Measurements from ENCODE around the gene IFT27.
A peak's percentile ranks its signal among the peaks of the same experiment; 100 is the strongest.

IFT27 gene

GRCh38 chr22:36797374-36797773 lies 21.5 kb upstream of the IFT27 start:
- no peak for DNase-seq (ENCODE audit: low read depth in 1 of 2, low spot score in 1 of 2)

- DNase-seq (ENCODE audit: low read depth in 1 of 2, low spot score in 1 of 2), result no peak
Measured at GRCh38 chr22:36796552-36797175, 20.7 kb upstream of the IFT27 start.

- DNase-seq (ENCODE audit: low read depth in 1 of 2, low spot score in 1 of 2), result no peak
Measured at GRCh38 chr22:36795633-36796032, 19.7 kb upstream of the IFT27 start.

GRCh38 chr22:36790648-36791047 lies 14.7 kb upstream of the IFT27 start:
- no peak for DNase-seq (ENCODE audit: low read depth in 1 of 2, low spot score in 1 of 2)

GRCh38 chr22:36787204-36787988 lies 11.5 kb upstream of the IFT27 start:
- no peak for DNase-seq (ENCODE audit: low read depth in 1 of 2, low spot score in 1 of 2)

GRCh38 chr22:36783743-36784142 lies 7.8 kb upstream of the IFT27 start:
- DNase-seq (ENCODE audit: low read depth in 1 of 2, low spot score in 1 of 2), result no peak

- DNase-seq (ENCODE audit: low read depth in 1 of 2, low spot score in 1 of 2), result peak; percentile 80
Measured at GRCh38 chr22:36781656-36782627, 6.0 kb upstream of the IFT27 start.

- no peak for DNase-seq (ENCODE audit: low read depth in 1 of 2, low spot score in 1 of 2)
Measured at GRCh38 chr22:36778020-36778419, 2.1 kb upstream of the IFT27 start.

GRCh38 chr22:36776722-36777121 lies 803 bp upstream of the IFT27 start:
- DNase-seq (ENCODE audit: low read depth in 1 of 2, low spot score in 1 of 2), result no peak

- peak in 1 of 2 donors; percentile 25 for DNase-seq (ENCODE audit: low read depth in 1 of 2, low spot score in 1 of 2)
Measured at GRCh38 chr22:36775586-36775963, 344 bp downstream of the IFT27 start.

GRCh38 chr22:36773935-36774334 lies 2.0 kb downstream of the IFT27 start:
- no peak for DNase-seq (ENCODE audit: low read depth in 1 of 2, low spot score in 1 of 2)

GRCh38 chr22:36772451-36772850 lies 3.5 kb downstream of the IFT27 start:
- DNase-seq (ENCODE audit: low read depth in 1 of 2, low spot score in 1 of 2), result no peak

GRCh38 chr22:36771356-36772063 lies 4.4 kb downstream of the IFT27 start:
- no peak for DNase-seq (ENCODE audit: low read depth in 1 of 2, low spot score in 1 of 2)

- DNase-seq (ENCODE audit: low read depth in 1 of 2, low spot score in 1 of 2), result no peak
Measured at GRCh38 chr22:36770513-36771231, 5.2 kb downstream of the IFT27 start.

- DNase-seq (ENCODE audit: low read depth in 1 of 2, low spot score in 1 of 2), result no peak
Measured at GRCh38 chr22:36769541-36770512, 6.1 kb downstream of the IFT27 start.

GRCh38 chr22:36768616-36769015 lies 7.3 kb downstream of the IFT27 start:
- no peak for DNase-seq (ENCODE audit: low read depth in 1 of 2, low spot score in 1 of 2)

- no peak for DNase-seq (ENCODE audit: low read depth in 1 of 2, low spot score in 1 of 2)
Measured at GRCh38 chr22:36768141-36768540, 7.8 kb downstream of the IFT27 start.

GRCh38 chr22:36767035-36767775 lies 8.7 kb downstream of the IFT27 start:
- DNase-seq (ENCODE audit: low read depth in 1 of 2, low spot score in 1 of 2), result no peak

Data from activated T-helper 1 cell treated with anti-CD3 and anti-CD28 coated beads, Interleukin-2, amount 50 U/mL, for 16 hours (primary cell).